Uterus (tissue), 2 donors: ENCODE data around the gene LGALS3BP.

ENCODE experiments used
- POLR2A ChIP-seq, 2 donors: fragments of 450-650 bp; IDR thresholded peaks; one replicate each; pipeline ENCODE4 v1.6.1; 2016; ENCODE audit warnings: antibody characterized with exemption in 2 of 2, mild to moderate bottlenecking in 1 of 2, moderate library complexity in 1 of 2
- TF ChIP-seq, protein P1 (sequence below), 4 experiments: fragments of 200-600 bp in 2 of 4; fragments of 450-650 bp in 2 of 4; sonication (generic) in 2 of 4; IDR thresholded peaks; one replicate each; pipeline ENCODE4 v1.5.1; 2016 to 2019; ENCODE audit warnings: antibody characterized with exemption in 4 of 4, mild to moderate bottlenecking in 2 of 4, moderate library complexity in 1 of 4

DNA sequence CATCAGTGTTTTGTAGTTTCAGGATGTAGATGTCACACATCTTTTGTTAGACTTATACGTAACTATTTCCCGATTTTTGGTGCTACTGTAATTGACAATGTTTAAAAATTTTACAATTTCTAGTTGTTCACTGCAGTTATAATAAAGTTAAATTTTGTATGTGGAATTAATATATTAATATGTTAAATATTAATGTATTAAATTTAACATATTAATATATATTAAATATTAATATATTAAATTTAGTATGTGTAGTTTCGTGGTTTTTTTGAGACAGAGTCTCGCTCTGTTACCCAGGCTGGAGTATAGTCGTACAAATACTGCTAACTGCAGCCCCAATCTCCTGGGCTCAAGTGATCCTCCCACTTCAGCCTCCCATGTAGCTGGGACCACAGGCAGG lies 5.7 kb upstream of the LGALS3BP start:
- TF ChIP-seq, protein P1, sequence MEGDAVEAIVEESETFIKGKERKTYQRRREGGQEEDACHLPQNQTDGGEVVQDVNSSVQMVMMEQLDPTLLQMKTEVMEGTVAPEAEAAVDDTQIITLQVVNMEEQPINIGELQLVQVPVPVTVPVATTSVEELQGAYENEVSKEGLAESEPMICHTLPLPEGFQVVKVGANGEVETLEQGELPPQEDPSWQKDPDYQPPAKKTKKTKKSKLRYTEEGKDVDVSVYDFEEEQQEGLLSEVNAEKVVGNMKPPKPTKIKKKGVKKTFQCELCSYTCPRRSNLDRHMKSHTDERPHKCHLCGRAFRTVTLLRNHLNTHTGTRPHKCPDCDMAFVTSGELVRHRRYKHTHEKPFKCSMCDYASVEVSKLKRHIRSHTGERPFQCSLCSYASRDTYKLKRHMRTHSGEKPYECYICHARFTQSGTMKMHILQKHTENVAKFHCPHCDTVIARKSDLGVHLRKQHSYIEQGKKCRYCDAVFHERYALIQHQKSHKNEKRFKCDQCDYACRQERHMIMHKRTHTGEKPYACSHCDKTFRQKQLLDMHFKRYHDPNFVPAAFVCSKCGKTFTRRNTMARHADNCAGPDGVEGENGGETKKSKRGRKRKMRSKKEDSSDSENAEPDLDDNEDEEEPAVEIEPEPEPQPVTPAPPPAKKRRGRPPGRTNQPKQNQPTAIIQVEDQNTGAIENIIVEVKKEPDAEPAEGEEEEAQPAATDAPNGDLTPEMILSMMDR (IDR thresholded peaks at IDR 0.05), result no peak
- no peak for TF ChIP-seq POLR2A (IDR thresholded peaks at IDR 0.05)
